DMS53 treated with DMSO at 0.1 percent for 48 hours (cell line): ENCODE measurements around the gene ZNF316.

ENCODE experiments used
- DNase-seq: peaks from one replicate; lab custom pipeline; 2025; ENCODE audit not compliant: unreplicated experiment; lab: John Stamatoyannopoulos, UW

Gene ZNF316

GRCh38 chr7:6636741-6637543 is at the start of gene ZNF316:
TSS of gene ZNF316 (plus strand) at chr7:6637318. CDS start at chr7:6642410, 5,092 bp downstream.
- peak; percentile 7 for DNase-seq

- DNase-seq = no peak
Observed at GRCh38 chr7:6588566-6588965, 48.6 kb upstream of the ZNF316 start.

- no peak for DNase-seq
Observed at GRCh38 chr7:6589151-6589828, 47.8 kb upstream of the ZNF316 start.

GRCh38 chr7:6589829-6590644 is 47.1 kb upstream of the ZNF316 start, which contains the start of gene INTS15:
TSS of gene INTS15 (plus strand) at chr7:6590021. CDS start at chr7:6590284, 263 bp downstream.
- DNase-seq = peak; percentile 86

GRCh38 chr7:6590645-6591110 is 46.4 kb upstream of the ZNF316 start:
- no peak for DNase-seq

- no peak for DNase-seq
Observed at GRCh38 chr7:6600093-6600492, 37.0 kb upstream of the ZNF316 start.

GRCh38 chr7:6604458-6604857 is 32.7 kb upstream of the ZNF316 start:
- DNase-seq = no peak

GRCh38 chr7:6606866-6607583 is 30.1 kb upstream of the ZNF316 start:
- DNase-seq = no peak

GRCh38 chr7:6607651-6608051 is 29.5 kb upstream of the ZNF316 start:
- DNase-seq = no peak

- DNase-seq = no peak
Observed at GRCh38 chr7:6608081-6608480, 29.0 kb upstream of the ZNF316 start.

- no peak for DNase-seq
Observed at GRCh38 chr7:6608794-6609193, 28.3 kb upstream of the ZNF316 start.

- no peak for DNase-seq
Observed at GRCh38 chr7:6612819-6613218, 24.3 kb upstream of the ZNF316 start.

- peak; percentile 15 for DNase-seq
Observed at GRCh38 chr7:6613706-6614105, 23.4 kb upstream of the ZNF316 start.

- peak; percentile 8 for DNase-seq
Observed at GRCh38 chr7:6614953-6615722, 22.0 kb upstream of the ZNF316 start, which contains the start of gene ZNF853. TSS of gene ZNF853 (plus strand) at chr7:6615610. CDS start at chr7:6616175, 565 bp downstream.

- peak; percentile 73 for DNase-seq
Observed at GRCh38 chr7:6615723-6616555, 21.2 kb upstream of the ZNF316 start.

GRCh38 chr7:6616854-6617643 is 20.1 kb upstream of the ZNF316 start:
- DNase-seq = no peak

- DNase-seq = no peak
Observed at GRCh38 chr7:6618621-6619020, 18.5 kb upstream of the ZNF316 start.

- no peak for DNase-seq
Observed at GRCh38 chr7:6619961-6620360, 17.2 kb upstream of the ZNF316 start.
